AG04450 (cell line): ENCODE measurements around the gene TWF2. TPM values are rescaled to one million over a fixed set of nuclear protein-coding genes. Genes with fewer than 3 reads are reported as not detected.

Experiments used
- CTCF ChIA-PET: fragments of 300-600, 350-600 bp; formaldehyde crosslinking; extraction: SDS; loops from one replicate; lab custom pipeline; 2022; ENCODE audit warnings: antibody characterized with exemption, inconsistent platforms; lab: Charles Lee
- POLR2A ChIA-PET: fragments of 350-600 bp; formaldehyde crosslinking; extraction: SDS; loops from one replicate; lab custom pipeline; 2021; ENCODE audit warnings: antibody characterized with exemption, inconsistent platforms; lab: Yijun Ruan, JAX
- DNase-seq: peaks from one replicate; pipeline ENCODE4 v3.0.0-alpha.2; 2011; ENCODE audit warnings: low read depth, low spot score
- H3K27ac ChIP-seq: one replicate; pipeline ENCODE4 v1.5.1; 2012; ENCODE audit warnings: low read depth, low read length, control low read depth
- H3K27me3 ChIP-seq: one replicate; pipeline ENCODE4 v1.6.0; 2012; ENCODE audit warnings: low read length; ENCODE audit not compliant: control insufficient read depth, insufficient read depth
- H3K4me3 ChIP-seq: 2 replicates; pipeline ENCODE4 v1.5.1; 2011; ENCODE audit warnings: mild to moderate bottlenecking, low read depth, low read length, control low read depth
- H3K9me3 ChIP-seq: 2 replicates; pipeline ENCODE4 v1.5.1; 2012; ENCODE audit warnings: low read length; ENCODE audit not compliant: control insufficient read depth, insufficient read depth
- CTCF ChIP-seq: IDR thresholded peaks from 2 replicates; pipeline ENCODE4 v1.5.1; 2011; ENCODE audit warnings: low read depth, low read length, control low read depth, inconsistent platforms
- polyA plus RNA-seq: library from polyadenylated mRNA; depleted of rRNA; stranded (reverse); fragments of >200 nt; gene quantifications from 2 replicates; pipeline ENCODE4 v1.2.3, GENCODE V29; 2011

TWF2 gene
- polyA plus RNA-seq, 1 experiment: 96.6 TPM

GRCh38 chr3:52218937-52219650 is 19.9 kb downstream of the TWF2 start:
- Histone ChIP-seq H3K27me3 (no peaks in the 10 kb centered on the region), H3K9me3 (no peaks in the 10 kb centered on the region), H3K27ac (no peak overlapping the region), H3K4me3 (no peak overlapping the region)
- POLR2A ChIA-PET: interaction anchor here (0.6 kb wide), 2 partner anchors 120 to 197 kb away, joined by 3 to 4 read pairs; no protein-coding TSS in a partner anchor
- CTCF ChIA-PET: interaction anchor here (0.6 to 5.9 kb wide), 16 partner anchors 13 to 127 kb away, joined by 3 to 128 read pairs (median 4); partner anchors contain the start of genes GLYCTK and PPM1M
- TF ChIP-seq CTCF: no peak
- DNase-seq: no peak

DNA sequence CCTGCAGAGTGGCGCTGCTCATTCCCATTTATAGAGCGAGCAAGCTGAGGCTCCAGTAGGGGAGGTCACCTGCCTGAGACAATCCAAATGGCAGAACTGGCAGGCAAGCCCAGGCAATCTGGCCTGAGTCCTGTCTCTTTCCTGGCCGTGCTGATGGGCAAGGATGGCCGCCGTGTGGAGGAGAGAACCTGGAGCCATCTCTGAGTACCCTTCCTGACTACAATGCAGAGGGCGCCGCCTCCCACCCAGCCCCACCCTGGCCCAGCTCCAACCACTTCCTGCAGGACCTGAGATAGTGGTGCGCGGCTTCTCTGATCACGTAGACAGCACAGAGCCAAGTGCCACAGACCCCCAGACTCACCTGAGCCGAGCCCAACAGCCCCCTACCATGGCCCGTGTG is 20.5 kb downstream of the TWF2 start:
- no peaks in the 10 kb centered on the region for H3K9me3 ChIP-seq
- no peak overlapping the region for H3K4me3 ChIP-seq
- no peak for TF ChIP-seq CTCF
- H3K27ac ChIP-seq: no peak overlapping the region
- DNase-seq: no peak
- ChIA-PET CTCF (interaction anchor here (0.5 to 5.9 kb wide), 6 partner anchors 13 to 207 kb away, joined by 3 to 128 read pairs (median 6); partner anchors contain the start of gene WDR82), POLR2A (no interaction called here)
- no peaks in the 10 kb centered on the region for H3K27me3 ChIP-seq

GRCh38 chr3:52218026-52218425 is 20.9 kb downstream of the TWF2 start:
- ChIA-PET POLR2A (no interaction called here), CTCF (interaction anchor here (0.5 to 5.9 kb wide), 5 partner anchors 13 to 207 kb away, joined by 3 to 128 read pairs (median 6); partner anchors contain the start of gene WDR82)
- DNase-seq: no peak
- Histone ChIP-seq H3K27ac (no peak overlapping the region), H3K4me3 (no peak overlapping the region), H3K27me3 (no peaks in the 10 kb centered on the region), H3K9me3 (no peaks in the 10 kb centered on the region)
- no peak for TF ChIP-seq CTCF

- CTCF ChIA-PET: interaction anchor here (0.6 to 2.3 kb wide), 5 partner anchors 14 to 195 kb away, joined by 3 to 14 read pairs (median 6); partner anchors contain the start of gene WDR82
Observed at GRCh38 chr3:52217409-52217805, 21.6 kb downstream of the TWF2 start.

More at GRCh38 chr3:52217409-52217805, 21.6 kb downstream of the TWF2 start:
- Histone ChIP-seq H3K9me3 (no peaks in the 10 kb centered on the region), H3K4me3 (no peak overlapping the region), H3K27ac (peak overlapping the region; percentile 3), H3K27me3 (no peaks in the 10 kb centered on the region)
- TF ChIP-seq CTCF: no peak
- no peak for DNase-seq
- POLR2A ChIA-PET: interaction anchor here (0.9 to 1.8 kb wide), 4 partner anchors 16 to 63 kb away, joined by 3 to 10 read pairs (median 6); partner anchors contain the start of gene POC1A
